T-helper 2 cell treated with Interferon-gamma antibody and Interleukin-4, amounts not matched to agents 5 μg/mL and 100 μg/mL, for 36 hours (primary cell): ENCODE data around the gene TTN.

Source experiments
- DNase-seq: peaks from one replicate; pipeline ENCODE4 v3.0.0; 2021; ENCODE audit warnings: low spot score
- H3K27ac Mint-ChIP-seq: one replicate; pipeline ENCODE4 v1.8.0; 2021; ENCODE audit warnings: mild to moderate bottlenecking, mixed read lengths
- H3K27me3 Mint-ChIP-seq: one replicate; pipeline ENCODE4 v1.8.0; 2021; ENCODE audit warnings: low read depth, mixed read lengths
- H3K36me3 Mint-ChIP-seq: one replicate; pipeline ENCODE4 v1.8.0; 2021; ENCODE audit warnings: low read depth, mixed read lengths
- H3K4me1 Mint-ChIP-seq: one replicate; pipeline ENCODE4 v1.8.0; 2021; ENCODE audit warnings: low read depth, mixed read lengths
- H3K4me3 Mint-ChIP-seq: one replicate; pipeline ENCODE4 v1.8.0; 2022; ENCODE audit warnings: mild to moderate bottlenecking, moderate library complexity, mixed read lengths
- H3K9me3 Mint-ChIP-seq: one replicate; pipeline ENCODE4 v1.8.0; 2021; ENCODE audit warnings: mixed read lengths

Gene TTN

GRCh38 chr2:178747767-178748166, 59.5 kb downstream of the TTN start:
- Mint-ChIP-seq H3K36me3 (peaks cover 10% of the 10 kb centered on the region), H3K9me3 (no peaks in the 10 kb centered on the region), H3K27me3 (peaks cover 7% of the 10 kb centered on the region), H3K4me1 (peaks cover 4% of the 10 kb centered on the region), H3K27ac (no peak overlapping the region), H3K4me3 (no peak overlapping the region)
- no peak for DNase-seq

DNA sequence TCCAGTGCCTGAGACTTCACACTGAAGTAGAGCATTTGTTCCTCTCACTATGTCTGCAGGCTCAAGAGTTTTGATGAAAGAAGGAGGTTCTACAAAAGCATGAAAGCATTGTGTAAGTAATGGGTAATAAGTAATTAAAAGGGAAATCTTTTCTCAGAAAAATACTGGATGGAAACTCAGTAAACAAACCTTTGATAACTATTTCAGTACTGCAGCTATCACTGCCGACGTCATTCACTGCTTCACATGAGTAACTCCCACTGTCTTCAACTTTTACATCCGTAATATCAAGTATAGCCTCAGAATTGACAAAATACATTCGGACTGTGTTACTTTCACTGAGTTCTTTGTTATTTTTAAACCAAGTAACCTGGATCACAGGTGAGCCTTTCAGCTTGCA, 72.7 kb downstream of the TTN start:
- Mint-ChIP-seq H3K27ac (no peak overlapping the region), H3K9me3 (no peaks in the 10 kb centered on the region), H3K27me3 (no peaks in the 10 kb centered on the region), H3K4me3 (no peak overlapping the region), H3K36me3 (no peaks in the 10 kb centered on the region), H3K4me1 (no peaks in the 10 kb centered on the region)
- DNase-seq, result no peak

- no peak for DNase-seq
- Mint-ChIP-seq H3K36me3 (no peaks in the 10 kb centered on the region), H3K4me3 (no peak overlapping the region), H3K4me1 (no peaks in the 10 kb centered on the region), H3K27me3 (no peaks in the 10 kb centered on the region), H3K9me3 (no peaks in the 10 kb centered on the region), H3K27ac (no peak overlapping the region)
Observed at GRCh38 chr2:178733975-178734374, 73.2 kb downstream of the TTN start.

DNA sequence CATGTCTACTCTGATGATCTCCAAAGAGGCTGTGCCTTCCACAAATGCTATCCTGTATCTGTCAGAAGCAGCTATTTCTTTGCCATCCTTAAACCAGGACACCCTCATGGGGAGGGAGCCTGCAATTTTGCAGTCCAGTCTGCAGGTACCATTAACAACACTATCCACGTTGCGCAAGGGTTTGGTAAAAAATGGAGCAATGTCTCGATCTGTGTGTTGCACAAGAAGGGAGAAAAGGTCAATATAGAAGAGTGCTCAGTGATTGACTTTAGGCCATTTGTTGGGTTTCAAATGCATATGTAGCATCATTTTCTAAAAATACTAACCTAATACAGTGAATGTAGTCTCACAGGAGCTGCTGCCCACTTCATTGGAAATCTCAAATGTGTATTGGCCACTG, 74.3 kb downstream of the TTN start:
- H3K36me3 Mint-ChIP-seq, result no peaks in the 10 kb centered on the region
- no peaks in the 10 kb centered on the region for H3K27me3 Mint-ChIP-seq
- DNase-seq, result no peak
- no peak overlapping the region for H3K4me3 Mint-ChIP-seq
- H3K4me1 Mint-ChIP-seq, result no peaks in the 10 kb centered on the region
- H3K9me3 Mint-ChIP-seq, result no peaks in the 10 kb centered on the region
- no peak overlapping the region for H3K27ac Mint-ChIP-seq

DNA sequence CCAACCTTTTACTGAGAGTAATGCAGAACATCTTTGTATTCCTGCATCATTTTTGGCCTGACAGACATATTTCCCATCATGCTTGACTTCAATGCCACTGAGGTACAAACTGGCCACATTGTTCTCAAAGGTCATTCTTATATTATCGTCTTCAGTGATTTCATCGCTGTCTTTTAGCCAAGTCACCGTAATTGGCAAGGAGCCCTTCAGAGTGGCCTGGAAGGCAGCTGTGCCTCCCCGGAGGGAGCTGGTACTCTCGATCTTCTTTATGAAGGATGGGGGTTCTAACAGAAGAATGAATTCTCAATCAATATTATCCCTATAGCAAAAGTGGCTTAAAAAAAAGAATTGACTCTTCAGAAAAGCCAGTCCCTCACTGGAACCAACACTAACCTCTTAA, 75.9 kb downstream of the TTN start:
- Mint-ChIP-seq H3K4me1 (no peaks in the 10 kb centered on the region), H3K27ac (no peak overlapping the region), H3K4me3 (no peak overlapping the region), H3K9me3 (no peaks in the 10 kb centered on the region), H3K36me3 (no peaks in the 10 kb centered on the region), H3K27me3 (no peaks in the 10 kb centered on the region)
- no peak for DNase-seq

DNA sequence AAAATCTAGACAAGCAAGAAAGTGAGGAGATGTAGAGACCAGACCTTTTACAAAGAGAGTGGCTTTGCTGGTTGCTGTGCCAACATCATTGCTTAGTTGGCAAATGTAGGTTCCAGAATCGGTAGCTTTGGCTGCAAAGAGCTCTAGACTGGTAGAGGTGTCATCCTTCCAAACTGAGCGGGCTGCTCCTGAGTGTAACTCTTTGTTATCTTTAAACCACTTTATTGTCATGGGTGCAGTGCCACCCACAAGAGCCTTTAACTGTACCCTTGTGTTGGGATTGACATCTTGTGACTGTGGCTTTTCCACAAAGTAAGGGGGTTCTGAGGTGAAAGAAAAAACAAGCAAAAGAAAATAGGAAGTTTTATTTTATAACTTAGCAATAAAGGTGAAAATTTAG, 77.2 kb downstream of the TTN start:
- Mint-ChIP-seq H3K36me3 (no peaks in the 10 kb centered on the region), H3K4me3 (no peak overlapping the region), H3K4me1 (no peaks in the 10 kb centered on the region), H3K9me3 (no peaks in the 10 kb centered on the region), H3K27ac (no peak overlapping the region), H3K27me3 (no peaks in the 10 kb centered on the region)
- no peak for DNase-seq

DNA sequence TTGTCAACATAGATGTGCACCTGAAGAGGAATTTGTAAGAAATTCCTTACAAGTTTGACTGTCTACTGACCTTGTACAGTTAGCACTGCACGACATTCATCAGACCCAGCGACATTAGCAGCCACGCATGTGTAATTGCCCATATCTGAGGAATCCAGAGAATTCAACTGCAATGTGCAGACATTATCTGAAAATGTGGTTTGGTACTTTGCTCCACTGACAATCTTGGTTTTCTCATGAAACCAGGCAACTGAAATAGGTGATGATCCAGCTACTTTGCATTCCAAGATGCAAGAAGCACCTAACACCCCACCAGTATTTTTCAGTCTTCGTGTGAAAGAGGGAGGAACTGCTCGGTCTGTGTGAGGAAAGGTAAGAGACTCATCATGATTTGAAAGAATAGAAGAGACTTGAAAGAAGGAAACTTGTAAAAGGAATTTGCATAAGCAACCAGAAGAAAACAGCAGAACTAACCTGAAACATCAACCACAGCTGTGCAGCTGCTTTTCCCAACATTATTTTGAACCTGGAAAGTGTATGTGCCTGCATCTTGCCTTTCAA, 83.4 kb downstream of the TTN start:
- peaks cover 3% of the 10 kb centered on the region for H3K36me3 Mint-ChIP-seq

GRCh38 chr2:178722296-178722695, 84.9 kb downstream of the TTN start:
- no peak for DNase-seq
- H3K4me1 Mint-ChIP-seq, result no peaks in the 10 kb centered on the region
- H3K27ac Mint-ChIP-seq, result no peak overlapping the region
- H3K36me3 Mint-ChIP-seq, result peaks cover 3% of the 10 kb centered on the region
- H3K4me3 Mint-ChIP-seq, result no peak overlapping the region
- no peaks in the 10 kb centered on the region for H3K9me3 Mint-ChIP-seq
- H3K27me3 Mint-ChIP-seq, result no peaks in the 10 kb centered on the region

More for the DNA sequence above, 83.4 kb downstream of the TTN start:
- no peak for DNase-seq
- Mint-ChIP-seq H3K4me1 (no peaks in the 10 kb centered on the region), H3K27ac (no peak overlapping the region), H3K4me3 (no peak overlapping the region), H3K27me3 (no peaks in the 10 kb centered on the region), H3K9me3 (no peaks in the 10 kb centered on the region)

GRCh38 chr2:178718988-178719387, 88.2 kb downstream of the TTN start:
- no peak overlapping the region for H3K4me3 Mint-ChIP-seq
- H3K9me3 Mint-ChIP-seq, result no peaks in the 10 kb centered on the region
- no peaks in the 10 kb centered on the region for H3K4me1 Mint-ChIP-seq
- no peak for DNase-seq
- no peak overlapping the region for H3K27ac Mint-ChIP-seq
- H3K27me3 Mint-ChIP-seq, result no peaks in the 10 kb centered on the region
- H3K36me3 Mint-ChIP-seq, result peaks cover 6% of the 10 kb centered on the region

GRCh38 chr2:178718283-178718682, 88.9 kb downstream of the TTN start:
- H3K27me3 Mint-ChIP-seq, result no peaks in the 10 kb centered on the region
- H3K4me3 Mint-ChIP-seq, result no peak overlapping the region
- peaks cover 6% of the 10 kb centered on the region for H3K36me3 Mint-ChIP-seq
- no peak for DNase-seq
- no peak overlapping the region for H3K27ac Mint-ChIP-seq
- no peaks in the 10 kb centered on the region for H3K9me3 Mint-ChIP-seq
- H3K4me1 Mint-ChIP-seq, result no peaks in the 10 kb centered on the region

- no peak overlapping the region for H3K4me3 Mint-ChIP-seq
- H3K4me1 Mint-ChIP-seq, result no peaks in the 10 kb centered on the region
- H3K9me3 Mint-ChIP-seq, result no peaks in the 10 kb centered on the region
- no peaks in the 10 kb centered on the region for H3K27me3 Mint-ChIP-seq
- H3K36me3 Mint-ChIP-seq, result peaks cover 3% of the 10 kb centered on the region
- DNase-seq, result no peak
- H3K27ac Mint-ChIP-seq, result no peak overlapping the region
Observed at GRCh38 chr2:178716394-178716793, 90.8 kb downstream of the TTN start.

DNA sequence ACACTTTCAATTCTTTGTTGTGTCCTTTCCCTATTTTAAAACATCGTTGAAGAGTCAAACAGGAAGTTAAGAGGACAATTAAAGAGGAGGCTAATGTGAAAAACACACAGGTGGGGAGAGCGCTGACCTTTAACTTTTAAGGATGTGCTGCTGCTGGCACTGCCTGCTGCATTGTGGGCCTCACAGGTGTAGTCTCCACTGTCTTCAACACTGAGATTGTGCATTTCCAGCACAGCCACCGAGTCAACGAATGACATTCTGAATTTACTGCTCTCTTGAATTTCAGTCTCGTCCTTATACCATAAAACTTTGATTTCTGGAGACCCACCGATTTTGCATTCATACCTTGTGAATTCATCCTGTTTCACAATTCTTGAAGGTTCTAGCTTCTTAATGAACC, 91.9 kb downstream of the TTN start:
- no peak for DNase-seq
- Mint-ChIP-seq H3K4me3 (no peak overlapping the region), H3K4me1 (no peaks in the 10 kb centered on the region), H3K9me3 (no peaks in the 10 kb centered on the region), H3K36me3 (peaks cover 3% of the 10 kb centered on the region), H3K27ac (no peak overlapping the region), H3K27me3 (no peaks in the 10 kb centered on the region)

DNA sequence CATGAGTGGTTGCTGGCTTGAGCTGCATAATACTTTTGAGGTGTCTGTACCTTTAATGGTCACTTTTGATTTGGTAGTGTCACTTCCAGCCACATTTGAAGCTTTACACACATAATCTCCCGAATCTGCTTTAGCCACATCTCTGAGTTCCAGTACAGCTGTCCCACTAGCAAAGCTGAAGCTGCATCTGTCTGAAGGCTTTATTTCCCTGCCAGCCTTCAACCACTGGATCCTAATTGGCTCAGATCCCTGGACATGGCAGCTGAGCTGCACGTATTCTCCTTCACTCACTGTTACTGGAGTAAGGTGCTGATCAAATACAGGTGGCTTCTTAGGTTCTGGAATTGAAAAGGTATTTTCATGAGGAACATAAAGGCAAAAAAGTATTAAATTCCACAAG, 99.7 kb downstream of the TTN start:
- Mint-ChIP-seq H3K27ac (no peak overlapping the region), H3K4me3 (no peak overlapping the region), H3K4me1 (no peaks in the 10 kb centered on the region), H3K27me3 (no peaks in the 10 kb centered on the region), H3K9me3 (no peaks in the 10 kb centered on the region), H3K36me3 (peaks cover 1% of the 10 kb centered on the region)
- no peak for DNase-seq

- peaks cover 1% of the 10 kb centered on the region for H3K4me1 Mint-ChIP-seq
- H3K4me3 Mint-ChIP-seq, result no peak overlapping the region
- DNase-seq, result no peak
- no peak overlapping the region for H3K27ac Mint-ChIP-seq
- H3K27me3 Mint-ChIP-seq, result no peaks in the 10 kb centered on the region
- peaks cover 3% of the 10 kb centered on the region for H3K36me3 Mint-ChIP-seq
- no peaks in the 10 kb centered on the region for H3K9me3 Mint-ChIP-seq
Observed at GRCh38 chr2:178704876-178705275, 102.3 kb downstream of the TTN start.

DNA sequence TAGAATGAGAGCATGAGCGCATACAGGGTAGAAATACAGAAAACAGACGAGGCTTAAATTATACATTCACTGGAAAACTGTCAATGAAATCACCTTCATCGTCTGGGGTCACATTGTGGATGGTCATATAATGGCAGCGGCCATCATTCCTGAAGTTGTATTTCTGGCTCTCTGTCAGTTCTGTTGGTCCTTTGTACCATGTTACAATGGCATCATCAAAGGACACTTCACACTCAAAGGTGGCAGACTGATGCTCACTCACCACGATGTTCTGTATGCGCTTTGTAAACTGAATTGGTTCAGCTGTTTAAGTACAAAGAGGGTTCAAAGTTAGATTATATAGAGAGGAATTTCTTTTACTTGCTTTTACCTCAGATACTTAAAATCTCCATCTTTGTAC, 104.9 kb downstream of the TTN start:
- Mint-ChIP-seq H3K27me3 (no peaks in the 10 kb centered on the region), H3K9me3 (no peaks in the 10 kb centered on the region), H3K4me3 (no peak overlapping the region), H3K36me3 (peaks cover 3% of the 10 kb centered on the region), H3K4me1 (peaks cover 1% of the 10 kb centered on the region), H3K27ac (no peak overlapping the region)
- no peak for DNase-seq
